Measurements from ENCODE around the gene XPO6.

XPO6 gene

GRCh38 chr16:28207399-28207798, 4.4 kb downstream of the XPO6 start:
- peak; percentile 7 for DNase-seq

- DNase-seq: no peak
Observed at GRCh38 chr16:28205974-28206373, 5.8 kb downstream of the XPO6 start.

GRCh38 chr16:28205117-28205899, 6.5 kb downstream of the XPO6 start:
- DNase-seq: no peak

- no peak for DNase-seq
Observed at GRCh38 chr16:28204622-28205021, 7.1 kb downstream of the XPO6 start.

- DNase-seq: no peak
Observed at GRCh38 chr16:28204204-28204603, 7.6 kb downstream of the XPO6 start.

- DNase-seq: no peak
Observed at GRCh38 chr16:28202147-28202746, 9.5 kb downstream of the XPO6 start.

- no peak for DNase-seq
Observed at GRCh38 chr16:28200661-28201060, 11.1 kb downstream of the XPO6 start.

- no peak for DNase-seq
Observed at GRCh38 chr16:28196387-28196987, 15.3 kb downstream of the XPO6 start.

GRCh38 chr16:28195859-28196258, 15.9 kb downstream of the XPO6 start:
- no peak for DNase-seq

- DNase-seq: no peak
Observed at GRCh38 chr16:28193530-28194423, 18.0 kb downstream of the XPO6 start.

- no peak for DNase-seq
Observed at GRCh38 chr16:28192806-28193529, 18.8 kb downstream of the XPO6 start.

GRCh38 chr16:28191364-28191960, 20.3 kb downstream of the XPO6 start:
- DNase-seq: no peak

GRCh38 chr16:28189245-28189644, 22.5 kb downstream of the XPO6 start:
- no peak for DNase-seq

GRCh38 chr16:28188085-28188916, 23.5 kb downstream of the XPO6 start:
- DNase-seq: no peak

- no peak for DNase-seq
Observed at GRCh38 chr16:28187595-28188004, 24.2 kb downstream of the XPO6 start.

- no peak for DNase-seq
Observed at GRCh38 chr16:28186752-28187151, 25.0 kb downstream of the XPO6 start.

- no peak for DNase-seq
Observed at GRCh38 chr16:28185696-28186095, 26.1 kb downstream of the XPO6 start.

- no peak for DNase-seq
Observed at GRCh38 chr16:28184625-28185024, 27.1 kb downstream of the XPO6 start.

- no peak for DNase-seq
Observed at GRCh38 chr16:28183930-28184329, 27.8 kb downstream of the XPO6 start.

- no peak for DNase-seq
Observed at GRCh38 chr16:28183484-28183883, 28.3 kb downstream of the XPO6 start.

GRCh38 chr16:28182801-28183200, 29.0 kb downstream of the XPO6 start:
- DNase-seq: no peak
